HL-60/S4 (cell line): ENCODE results near the gene CYB5RL.

Experiments
- in situ Hi-C: fragments of 300-500 bp; cut with MboI; formaldehyde crosslinking; loops from 2 replicates; pipeline ENCODE4 v1.14.3; 2022; ENCODE audit warnings: low sequenced_read_pairs

The CYB5RL gene

DNA sequence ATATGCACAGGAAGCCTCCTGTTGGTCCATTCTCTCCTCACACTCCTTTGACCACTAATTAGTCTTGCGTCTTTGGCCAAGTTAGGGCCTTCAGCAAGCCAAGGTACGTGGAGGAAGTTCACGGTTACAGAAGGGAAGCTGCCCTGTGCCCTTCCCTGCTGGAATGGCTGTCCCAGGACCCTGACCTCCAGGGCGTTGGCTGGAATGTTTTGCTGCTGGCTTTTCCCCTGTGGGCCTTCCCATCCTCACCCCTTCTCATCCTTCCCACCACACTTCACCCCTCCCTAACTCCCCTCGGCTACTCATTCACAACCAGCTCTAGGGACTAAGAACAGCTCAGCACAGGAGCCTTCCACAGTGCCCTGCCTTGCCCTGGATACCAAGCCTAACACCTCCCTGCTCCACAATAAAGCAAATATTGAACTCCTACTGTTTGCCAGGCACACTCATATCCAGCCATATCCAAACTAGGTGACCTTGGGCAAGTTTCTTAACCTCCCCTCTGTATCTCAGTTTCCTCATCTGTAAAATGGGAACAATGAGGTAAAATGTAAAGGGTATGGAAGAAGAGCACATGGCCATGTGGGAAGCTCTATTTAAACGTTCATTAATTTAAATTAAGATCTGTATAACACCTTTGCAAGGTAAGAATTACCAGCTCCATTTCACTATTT, 38.2 kb downstream of the CYB5RL start:
- in situ Hi-C loops, result no loop called here

DNA sequence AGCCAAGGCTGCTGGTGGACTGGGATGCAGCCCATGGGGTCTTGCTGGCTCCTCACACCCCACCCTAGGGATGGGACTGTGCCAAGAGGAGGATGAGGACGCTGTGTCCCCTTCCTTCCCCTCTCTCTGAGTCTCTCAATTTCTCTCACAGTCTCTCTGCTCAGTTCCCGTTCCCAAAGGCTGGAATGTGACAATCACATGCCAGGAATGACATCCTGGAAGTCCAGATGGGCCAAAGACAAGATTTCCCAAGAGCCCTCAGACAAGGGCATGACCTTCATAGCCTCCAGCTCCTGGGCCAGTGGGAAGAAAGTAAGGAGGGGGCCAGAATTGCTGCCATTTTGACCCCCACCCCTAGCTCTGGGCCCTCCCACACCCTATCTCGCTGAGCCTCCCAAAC, 39.5 kb downstream of the CYB5RL start:
- in situ Hi-C loops, result no loop called here

GRCh38 chr1:54159733-54160316, 40.0 kb downstream of the CYB5RL start:
- in situ Hi-C loops, result no loop called here

DNA sequence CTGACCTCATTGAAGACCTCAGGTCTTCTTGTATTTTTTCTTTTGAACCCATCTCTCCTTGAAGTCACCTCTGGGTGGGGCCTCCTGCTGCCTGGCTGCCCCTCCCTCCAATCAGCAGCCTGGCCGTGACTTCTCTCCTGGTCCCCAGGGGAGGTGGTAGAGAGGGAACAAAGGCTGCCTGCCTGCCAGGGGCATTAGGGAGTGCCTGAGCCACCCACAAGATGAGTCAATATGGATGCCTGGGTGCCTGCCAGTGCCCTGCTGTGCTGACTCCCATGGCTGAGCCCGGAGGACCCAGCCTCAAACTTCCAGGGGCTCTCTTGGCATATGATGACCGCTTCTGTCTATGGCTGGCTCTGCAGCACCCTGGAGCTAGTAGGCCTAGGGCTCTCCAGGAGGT, 41.8 kb downstream of the CYB5RL start:
- in situ Hi-C loops, result no loop called here

GRCh38 chr1:54157401-54157800, 42.4 kb downstream of the CYB5RL start:
- in situ Hi-C loops, result no loop called here

DNA sequence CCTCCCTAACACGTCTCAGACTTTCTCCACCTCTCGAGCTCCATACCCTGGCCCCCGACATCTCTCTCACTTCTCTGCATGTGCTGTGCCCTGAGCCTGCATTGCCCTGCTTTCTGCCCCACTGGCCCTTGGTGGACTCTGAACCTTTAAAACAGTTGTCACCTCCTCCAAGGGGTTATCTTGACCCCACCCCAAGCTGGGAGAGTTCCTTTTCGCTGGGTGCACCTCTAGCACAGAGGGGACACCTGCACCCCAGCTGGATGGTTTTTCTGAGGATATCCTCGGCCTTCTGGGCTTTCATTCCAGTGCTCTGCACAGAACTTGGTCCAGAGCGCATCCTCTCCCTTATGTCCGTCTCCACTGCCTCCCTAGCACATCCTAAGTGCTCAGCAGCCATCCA, 42.8 kb downstream of the CYB5RL start:
- in situ Hi-C loops, result no loop called here

- in situ Hi-C loops, result no loop called here
Observed at GRCh38 chr1:54156201-54156600, 43.6 kb downstream of the CYB5RL start.

DNA sequence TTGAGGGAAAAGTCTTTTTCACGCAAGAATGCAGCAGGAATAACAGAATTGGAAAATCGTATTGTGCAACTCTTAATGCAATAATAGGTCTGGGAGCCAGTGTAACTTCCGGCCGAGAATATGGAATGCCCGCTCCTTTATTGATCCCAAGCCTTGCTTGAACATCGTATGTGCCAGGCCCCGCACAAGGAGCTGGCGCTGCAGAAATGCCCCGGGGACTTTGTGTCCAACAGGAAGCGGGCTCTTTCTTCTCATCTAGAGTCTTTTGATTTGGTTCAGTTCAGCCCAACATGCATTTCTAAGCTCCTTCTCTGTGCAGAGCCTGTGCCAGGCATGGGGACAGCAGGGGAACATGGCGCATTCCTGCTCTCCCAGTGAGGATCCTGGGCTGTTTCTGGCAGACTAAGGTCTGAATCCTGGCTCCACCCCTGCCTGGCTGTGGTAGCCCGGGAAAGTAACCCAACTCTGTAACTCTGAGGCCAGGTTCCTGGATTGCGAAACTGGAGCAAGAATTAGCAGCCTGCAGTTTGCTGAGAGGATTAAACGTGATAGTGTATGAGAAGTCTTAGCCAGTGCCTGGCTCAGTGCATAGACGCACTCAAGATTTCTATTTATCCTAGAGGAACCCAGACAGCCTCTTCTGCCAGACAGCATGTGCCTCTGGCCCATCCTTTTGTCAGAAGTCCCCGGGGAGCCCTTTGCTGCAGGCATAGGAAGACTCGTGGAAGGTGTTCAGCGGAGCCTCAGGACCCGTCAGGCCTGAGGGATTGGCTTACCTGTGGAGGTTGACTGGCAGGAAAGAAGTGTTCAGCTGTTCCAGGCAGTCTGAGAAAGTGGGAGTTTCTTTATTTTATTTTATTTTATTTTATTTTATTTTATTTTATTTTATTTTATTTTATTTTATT, 46.0 kb downstream of the CYB5RL start:
- in situ Hi-C loops, result no loop called here

DNA sequence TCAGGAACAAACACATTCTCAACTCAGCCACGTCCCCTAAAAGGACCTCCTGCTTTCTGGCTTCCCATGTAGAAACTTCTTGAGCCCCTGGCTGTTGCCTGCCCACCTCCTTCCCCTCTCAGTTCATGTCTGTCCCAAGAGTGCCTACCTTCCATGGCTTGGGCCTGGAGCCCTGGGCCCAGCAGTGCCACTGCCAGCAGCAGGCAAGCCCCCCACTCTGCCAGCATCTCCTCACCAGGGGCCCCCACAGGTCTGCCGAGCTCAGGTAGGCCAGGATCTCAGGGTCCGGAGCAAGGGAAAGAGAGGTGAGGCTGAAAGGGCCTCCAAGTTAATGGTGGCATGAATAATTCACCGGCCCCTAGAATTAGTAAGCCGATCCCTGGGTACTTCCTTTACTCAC, 47.1 kb downstream of the CYB5RL start, which contains the start of gene CDCP2:
Gene CDCP2, minus strand, starts transcription at position 305 of the 400 bp plus-strand sequence. Its CDS starts 78 bp downstream, at position 227.
- in situ Hi-C loops, result no loop called here

DNA sequence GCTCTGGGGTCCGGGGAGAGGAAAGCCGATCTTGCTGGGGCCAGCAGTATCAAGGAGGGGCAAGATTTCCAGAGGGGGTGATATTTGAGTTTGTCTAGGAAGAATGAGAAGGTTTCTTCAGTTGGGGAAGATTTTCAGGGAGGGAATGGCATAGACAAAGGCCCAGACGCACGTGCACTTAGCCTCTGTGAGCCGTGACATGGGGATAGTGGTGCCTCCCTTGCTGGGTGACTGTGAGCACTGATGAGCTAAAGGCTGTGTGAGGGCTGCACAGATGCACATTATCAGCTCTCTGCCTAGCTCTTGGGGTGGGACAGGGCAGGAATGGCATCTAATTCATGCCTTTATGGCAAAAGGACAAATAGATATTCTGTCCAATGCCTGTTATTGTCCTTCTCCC, 48.8 kb downstream of the CYB5RL start:
- in situ Hi-C loops, result no loop called here
